Activated CD4-positive, alpha-beta T cell treated with anti-CD3 and anti-CD28 coated beads for 36 hours (primary cell): ENCODE results near the gene ARMC6. TPM values are rescaled to one million over a fixed set of nuclear protein-coding genes. Genes with fewer than 3 reads are reported as not detected.

ENCODE experiments used
- ATAC-seq: fragments of 200-7000 bp; cut with Tn5 transposase; one replicate; pipeline ENCODE4 v1.10.0; 2021; ENCODE audit warnings: mild to moderate bottlenecking, moderate library complexity
- CTCF ChIA-PET: fragments of 350-600 bp; sonication (Branson Sonifier 250); formaldehyde crosslinking; loops from one replicate; lab custom pipeline; 2021; ENCODE audit warnings: antibody characterized with exemption; lab: Charles Lee
- POLR2A ChIA-PET: fragments of 350-600 bp; sonication (Branson Sonifier 250); formaldehyde crosslinking; loops from one replicate; lab custom pipeline; 2021; ENCODE audit warnings: antibody characterized with exemption, inconsistent platforms; lab: Charles Lee
- DNase-seq: peaks from one replicate; pipeline ENCODE4 v3.0.0-alpha.2; 2020
- H3K27ac Mint-ChIP-seq: one replicate; pipeline ENCODE4 v1.8.0; 2021; ENCODE audit warnings: mixed read lengths
- H3K27me3 Mint-ChIP-seq: one replicate; pipeline ENCODE4 v1.8.0; 2021; ENCODE audit warnings: mixed read lengths
- H3K36me3 Mint-ChIP-seq: one replicate; pipeline ENCODE4 v1.8.0; 2021; ENCODE audit warnings: low read depth, mixed read lengths
- H3K4me1 Mint-ChIP-seq: one replicate; pipeline ENCODE4 v1.8.0; 2021; ENCODE audit warnings: mixed read lengths
- H3K4me3 Mint-ChIP-seq: one replicate; pipeline ENCODE4 v1.8.0; 2021; ENCODE audit warnings: mild to moderate bottlenecking, moderate library complexity, mixed read lengths
- H3K9me3 Mint-ChIP-seq: one replicate; pipeline ENCODE4 v1.8.0; 2021; ENCODE audit warnings: low read depth, mixed read lengths
- intact Hi-C, 2 experiments: fragments of 100-400 bp; cut with DNase I in 1 of 2; cut with micrococcal nuclease in 1 of 2; formaldehyde crosslinking; loops; one replicate each; pipeline versions ENCODE4 v1.14.2 to v1.15.1; 2022 to 2024; cut with DNase I, micrococcal nuclease
- total RNA-seq, 2 experiments: library from RNA; stranded (reverse); gene quantifications; one replicate each; pipeline ENCODE4 v1.2.3, GENCODE V29; 2021

The ARMC6 gene
- total RNA-seq, 2 experiments from 2014 or later = 33.0 to 40.8 TPM

GRCh38 chr19:19054939-19055440 lies 21.6 kb downstream of the ARMC6 start:
- ChIA-PET POLR2A (no interaction called here), CTCF (interaction anchor here (1.1 to 1.6 kb wide), 3 partner anchors 8 to 86 kb away, joined by 4 to 6 read pairs (median 6); no protein-coding TSS in a partner anchor)
- Mint-ChIP-seq H3K36me3 (peaks cover 21% of the 10 kb centered on the region), H3K9me3 (no peaks in the 10 kb centered on the region), H3K27me3 (no peaks in the 10 kb centered on the region), H3K4me1 (peaks cover 2% of the 10 kb centered on the region), H3K27ac (no peak overlapping the region), H3K4me3 (no peak overlapping the region)
- DNase-seq = no peak
- intact Hi-C loops = loop anchor here (1.0 to 5.0 kb wide), 3 partner anchors 57 to 84 kb away; no protein-coding TSS in a partner anchor
- no peak for ATAC-seq

GRCh38 chr19:19055701-19056100 lies 22.3 kb downstream of the ARMC6 start:
- Mint-ChIP-seq H3K27ac (no peak overlapping the region), H3K27me3 (no peaks in the 10 kb centered on the region), H3K36me3 (peaks cover 15% of the 10 kb centered on the region), H3K4me3 (no peak overlapping the region), H3K9me3 (no peaks in the 10 kb centered on the region), H3K4me1 (no peaks in the 10 kb centered on the region)
- ATAC-seq = no peak
- DNase-seq = no peak
- ChIA-PET CTCF (interaction anchor here (0.6 kb wide), 1 partner anchor 134 kb away, joined by 3 read pairs; no protein-coding TSS in a partner anchor), POLR2A (no interaction called here)
- intact Hi-C loops = no loop called here

- Mint-ChIP-seq H3K27me3 (no peaks in the 10 kb centered on the region), H3K27ac (no peak overlapping the region), H3K4me1 (peaks cover 1% of the 10 kb centered on the region), H3K4me3 (no peak overlapping the region), H3K9me3 (no peaks in the 10 kb centered on the region), H3K36me3 (peaks cover 9% of the 10 kb centered on the region)
- POLR2A ChIA-PET = no interaction called here
- no peak for ATAC-seq
- CTCF ChIA-PET = no interaction called here
- intact Hi-C loops = no loop called here
- DNase-seq = no peak
Observed at GRCh38 chr19:19056636-19057275, 23.4 kb downstream of the ARMC6 start.

DNA sequence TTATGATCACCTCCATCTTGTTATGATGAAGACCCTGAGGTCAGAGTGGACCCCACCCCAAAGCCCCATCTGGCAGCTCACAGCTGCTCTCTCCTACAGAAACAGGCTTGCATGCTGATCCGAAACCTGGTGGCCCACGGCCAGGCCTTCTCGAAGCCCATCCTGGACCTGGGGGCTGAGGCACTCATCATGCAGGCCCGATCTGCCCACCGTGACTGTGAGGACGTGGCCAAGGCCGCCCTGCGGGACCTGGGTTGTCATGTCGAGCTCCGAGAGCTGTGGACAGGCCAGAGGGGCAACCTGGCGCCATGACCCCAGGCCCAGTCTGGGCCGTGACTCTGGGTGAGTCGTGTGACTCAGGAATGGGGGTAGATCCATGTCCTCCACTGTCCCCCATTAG lies 23.9 kb downstream of the ARMC6 start:
- Mint-ChIP-seq H3K36me3 (peaks cover 9% of the 10 kb centered on the region), H3K27ac (no peak overlapping the region), H3K9me3 (no peaks in the 10 kb centered on the region), H3K4me1 (peaks cover 7% of the 10 kb centered on the region), H3K27me3 (no peaks in the 10 kb centered on the region), H3K4me3 (no peak overlapping the region)
- intact Hi-C loops = no loop called here
- ChIA-PET CTCF (no interaction called here), POLR2A (no interaction called here)
- no peak for DNase-seq
- ATAC-seq = no peak

GRCh38 chr19:19057720-19058119 lies 24.3 kb downstream of the ARMC6 start:
- no peaks in the 10 kb centered on the region for H3K9me3 Mint-ChIP-seq
- H3K27ac Mint-ChIP-seq = no peak overlapping the region
- POLR2A ChIA-PET = no interaction called here
- H3K4me3 Mint-ChIP-seq = no peak overlapping the region
- ATAC-seq = no peak
- CTCF ChIA-PET = no interaction called here
- H3K36me3 Mint-ChIP-seq = peaks cover 8% of the 10 kb centered on the region
- no peak for DNase-seq
- H3K4me1 Mint-ChIP-seq = peaks cover 11% of the 10 kb centered on the region
- intact Hi-C loops = no loop called here
- no peaks in the 10 kb centered on the region for H3K27me3 Mint-ChIP-seq

GRCh38 chr19:19059018-19059836 lies 25.8 kb downstream of the ARMC6 start:
- intact Hi-C loops = no loop called here
- Mint-ChIP-seq H3K9me3 (no peaks in the 10 kb centered on the region), H3K4me1 (peaks cover 19% of the 10 kb centered on the region), H3K36me3 (peaks cover 7% of the 10 kb centered on the region), H3K4me3 (no peak overlapping the region), H3K27me3 (no peaks in the 10 kb centered on the region), H3K27ac (no peak overlapping the region)
- ChIA-PET POLR2A (no interaction called here), CTCF (no interaction called here)
- no peak for ATAC-seq
- no peak for DNase-seq

DNA sequence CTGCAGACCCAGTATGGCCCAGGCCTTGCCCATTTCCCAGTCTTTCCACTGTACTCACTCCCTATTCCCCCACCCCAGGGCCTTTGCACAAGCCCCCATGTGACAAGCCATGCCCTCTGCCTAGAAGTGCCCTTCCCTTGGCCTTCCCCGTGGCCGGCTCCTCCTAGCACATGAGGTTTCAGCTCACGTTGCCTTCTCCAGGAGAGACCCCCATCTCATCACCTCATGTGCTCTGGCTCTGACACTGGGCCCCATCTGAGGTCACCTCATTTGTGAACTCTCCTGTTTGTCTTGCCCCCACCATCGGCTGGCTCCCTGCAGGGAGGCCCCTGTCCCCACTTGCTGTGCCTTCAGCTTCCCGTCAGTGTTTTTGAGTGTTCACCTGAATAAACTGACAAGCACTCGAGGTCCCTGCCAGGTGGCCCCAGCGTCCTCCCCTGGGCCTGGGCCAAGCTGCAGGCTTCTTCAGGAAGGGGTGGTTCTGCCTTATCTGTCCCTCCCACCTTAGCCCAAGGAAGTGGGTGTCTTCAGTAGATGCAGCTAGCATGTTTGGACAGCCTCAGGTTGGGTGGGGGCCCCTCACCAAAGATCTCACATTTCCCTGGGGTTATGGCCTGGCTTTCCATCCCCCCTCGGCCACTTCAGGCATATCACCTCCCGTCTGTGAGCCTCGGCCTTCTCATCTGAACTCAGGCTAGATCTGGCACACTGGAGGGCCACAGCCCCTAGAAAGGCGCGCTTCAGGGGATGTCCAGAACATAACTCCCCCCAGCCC lies 26.6 kb downstream of the ARMC6 start:
- Mint-ChIP-seq H3K9me3 (no peaks in the 10 kb centered on the region), H3K4me1 (peaks cover 21% of the 10 kb centered on the region), H3K27me3 (no peaks in the 10 kb centered on the region), H3K27ac (no peak overlapping the region), H3K36me3 (peaks cover 7% of the 10 kb centered on the region), H3K4me3 (no peak overlapping the region)
- no peak for ATAC-seq
- DNase-seq = no peak
- ChIA-PET CTCF (interaction anchor here (0.6 kb wide), 2 partner anchors 116 to 124 kb away, joined by 3 read pairs; no protein-coding TSS in a partner anchor), POLR2A (no interaction called here)
- intact Hi-C loops = loop anchor here in 1 of 2 experiments (5.0 to 10.0 kb wide), 2 partner anchors 473 to 535 kb away; partner anchors contain the start of gene REX1BD

DNA sequence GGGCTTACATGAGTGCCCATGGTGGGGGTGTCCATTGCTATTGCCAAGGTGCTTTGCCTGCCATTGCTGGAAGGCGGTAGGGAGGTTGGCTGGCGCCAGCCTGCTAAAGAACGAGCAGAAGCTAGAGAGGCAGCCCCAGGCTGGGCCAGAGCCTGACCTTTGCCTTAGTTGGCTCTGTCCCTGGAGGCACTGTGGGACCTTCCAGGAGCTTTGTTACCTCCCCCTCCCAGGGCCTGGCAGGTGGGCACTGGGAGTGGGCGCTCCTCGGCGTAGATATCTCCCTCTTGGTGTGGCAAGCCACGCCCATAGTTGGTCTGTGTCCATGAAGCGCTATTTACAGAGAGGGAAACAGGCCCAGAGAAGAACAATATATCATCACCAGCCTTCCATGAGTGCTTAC lies 28.1 kb downstream of the ARMC6 start:
- no peak for ATAC-seq
- ChIA-PET POLR2A (no interaction called here), CTCF (no interaction called here)
- Mint-ChIP-seq H3K4me1 (peaks cover 26% of the 10 kb centered on the region), H3K27me3 (no peaks in the 10 kb centered on the region), H3K27ac (no peak overlapping the region), H3K9me3 (no peaks in the 10 kb centered on the region), H3K36me3 (peaks cover 3% of the 10 kb centered on the region), H3K4me3 (no peak overlapping the region)
- no peak for DNase-seq
- intact Hi-C loops = loop anchor here in 1 of 2 experiments (5.0 to 10.0 kb wide), 2 partner anchors 474 to 533 kb away; partner anchors contain the start of gene REX1BD

DNA sequence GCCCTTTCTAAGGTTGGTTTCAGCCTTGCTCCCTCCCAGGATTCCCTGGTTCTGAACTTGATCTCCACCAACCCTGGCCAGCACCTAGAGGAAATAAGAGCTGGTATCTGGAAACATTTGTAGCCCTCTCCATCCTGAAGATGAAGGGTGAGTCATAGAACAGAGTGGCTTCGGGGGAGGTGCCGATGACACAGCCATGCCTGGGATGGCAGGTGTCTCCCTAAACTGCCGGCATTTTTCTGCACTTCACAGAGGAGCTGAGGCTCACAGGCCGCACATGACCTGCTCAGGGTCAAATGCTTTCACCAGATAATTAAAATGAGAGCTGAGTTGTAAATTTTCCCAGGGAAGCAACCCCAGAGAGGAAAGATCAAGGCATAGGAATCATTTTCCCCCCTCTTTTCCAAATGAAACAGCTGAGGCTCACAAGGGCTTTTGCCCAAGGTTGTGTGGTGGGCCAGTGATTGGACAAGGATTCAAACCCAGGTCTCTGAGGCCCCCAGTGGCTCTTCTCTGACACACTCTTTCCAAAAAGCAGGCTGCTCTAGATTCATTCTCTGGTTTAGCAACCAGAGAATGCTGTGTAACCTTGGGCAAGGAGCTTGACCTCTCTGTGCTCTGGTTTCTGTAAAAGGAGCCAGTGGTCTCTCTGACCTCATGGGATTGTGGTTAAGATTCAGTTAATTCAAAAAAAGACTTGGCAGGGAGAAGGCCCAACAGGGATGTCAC lies 29.2 kb downstream of the ARMC6 start:
- Mint-ChIP-seq H3K4me3 (peak overlapping the region; percentile 75), H3K9me3 (no peaks in the 10 kb centered on the region), H3K4me1 (peaks cover 31% of the 10 kb centered on the region), H3K27me3 (no peaks in the 10 kb centered on the region), H3K36me3 (peaks cover 3% of the 10 kb centered on the region), H3K27ac (peak overlapping the region; percentile 85)
- ChIA-PET POLR2A (interaction anchor here (0.5 to 0.8 kb wide), 3 partner anchors 23 to 67 kb away, joined by 3 read pairs; no protein-coding TSS in a partner anchor), CTCF (interaction anchor here (0.6 to 1.7 kb wide), 7 partner anchors 8 to 734 kb away, joined by 3 to 6 read pairs (median 3); no protein-coding TSS in a partner anchor)
- ATAC-seq (no peak), DNase-seq (peak; percentile 55)
- intact Hi-C loops = loop anchor here (1.0 to 10.0 kb wide), 17 partner anchors 29 to 540 kb away; partner anchors contain the start of genes ARMC6 (in 2 of the 2), SUGP2 (in 2 of the 2), TMEM161A (in 2 of the 2) and BORCS8 (in 1 of the 2)
